Measurements from ENCODE around the gene LRP1-AS.

LRP1-AS gene

DNA sequence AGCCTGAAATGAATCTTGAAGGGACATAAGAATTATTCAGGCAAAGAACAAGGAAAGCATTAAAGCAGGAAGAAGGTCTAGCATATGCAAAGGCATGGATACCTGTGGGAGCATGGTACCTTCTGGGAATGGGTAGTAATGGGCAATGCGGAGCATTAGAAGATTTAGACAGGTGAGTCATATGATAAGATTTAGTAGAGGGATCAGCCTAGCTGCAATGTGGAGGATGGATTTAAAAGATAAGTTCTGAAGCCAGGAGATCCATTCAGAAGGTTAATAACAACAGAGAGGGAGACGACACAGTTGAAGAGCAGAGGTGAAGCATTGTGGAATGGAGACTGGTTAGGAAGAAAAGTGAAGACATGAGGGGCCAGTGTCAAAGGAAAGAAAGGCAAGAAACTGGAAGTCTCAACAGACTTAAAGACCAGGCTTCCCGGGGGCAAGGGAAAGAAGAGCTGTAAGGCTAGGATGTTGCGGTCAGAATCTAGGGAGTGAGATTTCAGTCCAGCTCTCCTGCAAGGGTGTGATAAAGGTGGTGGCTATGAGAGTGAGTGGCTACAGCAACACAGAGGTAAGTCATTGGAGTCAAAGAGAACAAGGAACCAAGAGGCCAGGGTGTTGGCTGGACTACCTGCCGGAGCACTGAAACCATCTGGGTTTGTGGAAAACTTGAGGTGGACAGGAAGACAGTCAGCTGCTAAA is 30.7 kb downstream of the LRP1-AS start:
- DNase-seq: no peak

DNA sequence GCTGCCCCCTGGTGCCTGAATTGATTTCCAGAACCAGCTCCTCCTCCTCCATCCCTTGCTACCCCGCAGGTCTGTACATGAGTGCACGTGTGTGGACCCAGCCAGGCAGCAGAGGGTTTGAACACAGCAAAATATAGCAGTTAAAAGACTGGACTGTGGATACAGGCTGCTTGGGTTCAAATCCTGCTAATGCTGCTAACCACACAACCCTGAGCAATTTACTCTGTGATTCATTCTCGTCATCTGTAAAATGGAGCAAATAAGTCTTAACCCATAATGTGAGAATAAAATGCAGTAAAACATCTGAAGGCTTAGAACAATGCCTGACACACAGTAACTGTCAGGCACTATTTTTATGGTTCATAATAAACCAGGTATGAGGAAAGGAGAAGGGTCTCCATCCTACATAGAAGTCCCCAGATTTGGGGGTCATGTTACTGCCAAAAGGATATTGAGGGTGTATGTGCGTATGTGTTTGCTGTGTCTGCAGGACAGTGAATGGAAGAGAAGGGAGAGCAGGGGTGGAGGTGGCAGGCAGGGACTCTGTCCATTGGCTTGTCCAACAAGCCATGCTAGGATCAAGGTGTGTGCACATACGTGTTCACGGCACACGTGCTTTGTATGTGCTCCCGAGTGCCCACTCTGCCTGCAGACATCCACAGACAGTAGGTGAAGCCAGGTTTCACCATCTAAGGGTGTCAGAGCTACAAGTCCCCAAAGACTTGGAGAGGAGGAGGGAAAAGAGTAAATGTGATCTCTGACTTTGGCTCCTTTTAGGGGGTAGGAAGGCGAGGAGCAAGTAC is 34.7 kb downstream of the LRP1-AS start:
- DNase-seq: no peak

- DNase-seq: peak; percentile 92
Measured at GRCh38 chr12:57111031-57111734, 36.2 kb downstream of the LRP1-AS start, which contains the start of gene STAT6. STAT6 (minus strand) TSS chr12:57111362; CDS start chr12:57108278, 3,084 bp downstream.

DNA sequence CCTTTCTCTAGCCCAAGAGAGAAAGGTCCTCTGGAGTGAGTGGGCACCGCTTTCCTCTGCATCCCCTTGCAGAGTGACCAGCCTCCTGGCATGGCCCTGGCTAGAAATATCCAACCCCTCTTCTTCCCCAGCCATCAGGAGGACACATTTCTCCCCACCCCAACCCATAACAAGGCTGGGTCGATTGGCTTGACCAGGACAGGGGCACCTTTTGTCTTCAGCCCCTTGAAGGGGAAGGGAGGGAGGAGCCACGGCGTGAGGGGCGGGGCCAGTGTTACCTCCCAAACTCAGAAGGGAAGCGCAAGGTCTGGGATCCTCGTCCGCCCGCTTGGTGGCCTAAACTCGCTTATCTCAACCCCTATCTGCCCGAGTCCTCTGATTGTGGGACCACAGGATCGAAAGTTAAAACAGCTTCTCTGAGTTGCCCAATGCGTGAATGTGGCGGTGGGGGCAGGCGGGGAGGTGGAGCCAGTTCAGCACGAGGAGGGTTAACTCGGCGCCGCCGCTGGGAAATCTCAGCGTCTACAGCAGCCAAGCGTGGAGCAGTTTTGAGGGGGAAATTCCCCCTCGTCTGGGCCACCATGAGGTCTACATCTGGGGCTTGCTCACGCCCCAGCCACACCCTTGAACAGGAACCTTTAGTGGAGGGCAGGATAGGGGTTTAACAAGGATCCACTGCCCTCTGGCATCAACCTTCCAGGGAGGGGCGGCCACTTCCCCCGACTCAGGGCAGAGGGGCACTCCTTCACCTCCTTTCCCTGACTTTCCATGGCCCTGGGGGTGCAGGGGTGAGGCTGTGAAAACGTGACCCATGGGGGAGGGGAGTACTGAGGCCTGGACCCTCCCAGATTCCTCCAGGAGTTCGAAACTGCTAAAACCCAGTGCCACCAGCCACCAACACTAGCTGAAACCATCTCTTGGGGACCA is 37.1 kb downstream of the LRP1-AS start:
- DNase-seq: peak; percentile 60

GRCh38 chr12:57109207-57110103 is 38.0 kb downstream of the LRP1-AS start:
- no peak for DNase-seq

DNA sequence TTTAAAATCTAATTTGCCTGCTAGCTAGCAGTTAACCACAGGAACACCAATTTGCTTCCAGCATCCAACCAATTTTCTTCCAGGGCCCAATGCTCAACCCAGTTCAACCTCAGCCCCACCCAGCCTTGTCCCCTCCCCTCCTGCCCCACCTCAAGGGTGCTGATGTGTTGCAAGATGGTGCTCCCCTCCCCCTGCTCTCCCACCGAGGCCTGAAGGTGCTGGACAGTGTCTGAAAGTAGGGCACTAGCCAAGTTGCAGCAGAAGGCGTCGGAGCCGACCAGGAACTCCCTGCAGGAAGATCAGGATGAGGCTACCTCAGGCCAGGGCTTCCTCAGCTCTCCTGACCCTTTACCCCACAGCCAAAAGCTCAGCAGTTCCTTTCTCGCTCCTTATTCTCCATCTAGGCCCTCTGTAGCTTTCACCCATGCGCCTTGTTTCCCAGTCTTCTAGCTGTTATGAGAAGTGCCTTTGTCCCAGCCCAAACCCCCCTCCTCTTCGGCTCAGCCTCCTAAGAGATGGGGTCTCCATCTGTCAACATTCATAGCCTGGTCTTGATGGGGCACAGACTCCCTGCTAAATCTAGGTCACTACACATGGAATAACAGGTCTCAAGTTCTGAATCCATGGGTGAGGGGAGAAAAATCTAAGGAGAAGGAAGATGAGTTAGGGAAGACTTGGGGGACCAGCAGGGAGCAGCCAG is 39.8 kb downstream of the LRP1-AS start:
- no peak for DNase-seq

DNA sequence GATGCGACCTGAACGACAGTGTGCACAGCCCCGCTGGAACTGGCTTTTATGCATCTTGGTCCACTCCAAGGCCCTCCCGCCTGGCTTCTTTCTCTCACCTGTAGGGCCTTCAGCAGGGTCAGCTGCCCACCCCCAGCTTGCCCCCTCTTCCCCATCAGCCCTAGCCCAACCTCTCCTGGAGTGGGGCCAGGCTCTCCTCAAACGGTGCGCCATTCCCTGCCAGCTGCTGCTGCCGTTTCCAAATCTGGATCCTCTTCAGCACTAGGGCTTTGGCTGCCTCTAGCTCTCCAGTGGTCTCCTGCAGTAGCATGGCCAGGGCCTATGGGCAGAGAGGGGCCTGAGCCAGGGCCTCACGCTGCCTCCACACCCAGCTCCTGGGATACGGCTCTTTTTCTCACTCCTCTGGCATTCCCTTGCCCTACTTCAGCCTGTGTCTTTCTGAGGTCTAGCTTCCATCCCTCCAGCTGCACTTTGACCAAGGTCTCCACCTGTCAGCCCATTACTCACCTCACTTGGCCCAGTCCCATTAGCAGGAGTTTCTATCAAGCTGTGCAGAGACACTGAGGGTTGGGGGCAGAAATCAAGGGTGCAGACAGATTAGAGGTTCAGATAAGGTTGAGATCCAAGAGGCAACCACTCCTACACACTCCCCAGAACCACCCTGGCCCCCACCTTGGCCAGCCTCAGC is 41.3 kb downstream of the LRP1-AS start:
- DNase-seq: no peak

DNA sequence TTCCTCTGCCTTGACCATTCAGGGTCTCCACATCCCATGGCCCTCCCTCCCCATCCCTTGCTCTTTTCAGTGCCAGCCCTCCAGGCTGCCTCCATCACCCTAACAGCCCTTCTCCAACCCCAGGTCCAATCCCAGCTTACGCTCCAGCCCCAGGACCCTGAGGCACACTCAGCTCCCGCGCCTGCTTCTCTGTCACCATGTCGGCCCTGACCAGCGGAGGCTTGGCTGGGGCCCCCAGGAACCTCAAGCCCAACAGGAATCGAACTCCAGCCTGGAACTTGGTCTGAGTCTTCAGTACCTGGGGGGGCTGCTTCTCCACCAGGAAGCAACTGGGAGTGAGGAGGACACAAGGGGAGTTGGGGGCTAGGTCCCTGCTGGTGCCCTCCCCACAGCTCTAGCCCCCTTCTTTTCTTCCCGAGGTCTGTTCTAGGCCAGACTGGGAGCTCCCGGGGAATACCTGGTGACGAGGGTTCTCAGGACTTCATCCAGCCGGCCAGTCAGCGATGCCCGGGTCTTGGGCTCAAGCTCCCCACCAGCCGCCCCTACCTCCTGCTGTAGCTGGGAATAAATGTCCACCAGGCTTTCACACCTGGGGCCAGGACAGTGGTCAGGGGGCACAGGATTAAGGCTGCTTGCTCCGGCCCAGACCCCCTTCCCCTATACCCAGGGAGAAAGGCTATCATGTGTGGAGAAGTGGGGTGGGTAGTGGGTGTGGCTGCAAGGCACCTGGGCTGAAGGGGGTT is 42.2 kb downstream of the LRP1-AS start:
- DNase-seq: no peak

DNA sequence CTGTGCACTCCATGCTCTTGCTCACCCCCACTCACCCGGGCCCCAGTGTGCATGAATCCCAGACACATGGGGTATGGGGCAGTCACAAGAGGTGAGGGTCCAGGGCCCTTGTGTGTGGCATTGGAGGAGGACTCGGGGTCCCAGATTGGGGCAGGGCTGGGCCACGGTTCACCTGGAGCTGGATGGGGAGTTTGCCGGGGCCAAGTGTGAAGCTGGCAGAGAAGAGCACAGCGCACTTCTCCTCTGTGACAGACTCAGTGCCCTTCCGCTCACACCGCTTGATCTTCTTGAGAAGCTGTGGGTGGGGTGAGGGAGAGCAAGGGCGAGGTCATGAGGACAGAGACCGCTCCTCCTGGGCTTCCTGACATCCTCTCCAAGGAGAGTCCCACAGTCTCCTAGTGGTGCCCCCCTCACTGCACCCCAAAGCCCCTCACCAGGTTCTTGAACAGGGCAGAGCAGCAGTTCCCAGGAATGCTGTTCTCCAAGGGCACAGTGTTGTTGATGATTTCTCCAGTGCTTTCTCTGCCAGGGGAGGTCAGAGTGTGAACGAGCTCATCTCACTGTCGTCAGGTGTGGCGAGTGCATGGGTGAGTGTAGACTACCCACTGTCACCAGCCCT is 43.0 kb downstream of the LRP1-AS start:
- DNase-seq: no peak

DNA sequence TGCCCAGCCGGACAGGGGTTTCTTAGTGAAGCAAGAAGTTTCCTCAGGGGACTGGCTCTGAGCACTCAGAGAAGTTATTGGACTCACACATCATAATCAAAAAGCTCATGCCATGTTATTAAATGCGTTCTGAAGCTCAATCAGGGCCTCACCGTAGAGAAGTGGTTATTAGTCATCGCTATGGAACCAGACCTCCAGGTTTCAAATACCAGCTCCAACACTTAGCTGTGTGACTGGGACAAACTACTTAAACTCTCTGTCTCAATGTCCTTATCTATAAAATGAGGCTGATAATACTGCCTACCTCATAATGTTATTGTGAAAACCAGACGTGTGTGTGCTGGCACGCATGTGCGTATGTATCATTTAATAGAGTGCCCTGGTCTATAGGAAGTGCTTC is 43.6 kb downstream of the LRP1-AS start:
- peak; percentile 26 for DNase-seq

- DNase-seq: peak; percentile 89
Measured at GRCh38 chr12:57101892-57102695, 45.3 kb downstream of the LRP1-AS start.

- no peak for DNase-seq
Measured at GRCh38 chr12:57099766-57100165, 47.7 kb downstream of the LRP1-AS start.

- no peak for DNase-seq
Measured at GRCh38 chr12:57099047-57099714, 48.2 kb downstream of the LRP1-AS start.

DNA sequence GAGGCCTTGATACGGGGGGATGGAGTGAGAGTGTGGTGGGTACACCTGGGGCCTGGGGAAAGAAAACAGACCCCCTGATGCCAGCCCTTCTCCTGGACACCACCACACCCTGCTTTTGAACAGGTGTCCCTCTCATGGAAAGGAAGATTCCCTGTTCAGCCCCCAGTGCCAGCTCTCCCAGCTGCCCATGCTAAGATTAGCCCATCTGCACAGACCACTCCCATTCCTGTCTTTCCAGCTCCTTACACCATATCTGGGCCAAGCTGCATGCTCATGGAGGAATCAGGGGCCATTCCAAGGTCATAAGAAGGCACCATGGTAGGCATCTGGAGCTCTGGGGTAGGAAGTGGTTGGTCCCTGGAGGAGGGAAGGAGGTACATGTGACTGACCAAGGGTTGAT is 48.9 kb downstream of the LRP1-AS start:
- no peak for DNase-seq

GRCh38 chr12:57097554-57097835 is 49.9 kb downstream of the LRP1-AS start:
- no peak for DNase-seq

- no peak for DNase-seq
Measured at GRCh38 chr12:57096748-57097553, 50.5 kb downstream of the LRP1-AS start.

DNA sequence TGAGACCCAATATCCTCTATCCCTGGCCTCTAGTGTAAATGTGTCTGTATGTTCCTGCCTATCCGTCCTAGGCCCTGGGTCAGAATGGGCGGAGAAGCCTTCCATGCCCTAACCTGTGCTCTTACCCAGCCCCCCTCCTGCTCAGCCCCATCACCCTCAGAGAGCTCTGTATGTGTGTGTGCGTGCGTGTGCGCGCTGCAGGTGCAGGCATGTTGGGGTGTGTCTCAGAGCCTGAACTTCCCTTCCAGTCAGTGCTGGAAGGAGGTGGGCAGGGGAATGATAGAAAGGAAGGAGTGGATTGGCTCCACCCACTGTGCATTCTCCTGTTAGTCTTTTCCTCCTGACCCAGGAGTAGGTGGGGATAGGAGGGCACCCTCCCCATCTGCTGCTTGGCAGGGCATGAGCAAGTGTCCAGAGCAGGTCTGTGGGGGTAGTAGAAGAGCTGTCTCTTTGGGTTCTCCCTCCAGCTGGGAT is 51.3 kb downstream of the LRP1-AS start:
- no peak for DNase-seq

All from DMS53 (cell line).